ENCODE results near the gene SLC25A2.
A peak's percentile ranks its signal among the peaks of the same experiment; 100 is the strongest.
"Not testable (repeated sequence)": the region's sequence is repeated elsewhere in the genome, so short reads cannot be mapped to it uniquely, and the experiment has no call there.

Gene SLC25A2

DNA sequence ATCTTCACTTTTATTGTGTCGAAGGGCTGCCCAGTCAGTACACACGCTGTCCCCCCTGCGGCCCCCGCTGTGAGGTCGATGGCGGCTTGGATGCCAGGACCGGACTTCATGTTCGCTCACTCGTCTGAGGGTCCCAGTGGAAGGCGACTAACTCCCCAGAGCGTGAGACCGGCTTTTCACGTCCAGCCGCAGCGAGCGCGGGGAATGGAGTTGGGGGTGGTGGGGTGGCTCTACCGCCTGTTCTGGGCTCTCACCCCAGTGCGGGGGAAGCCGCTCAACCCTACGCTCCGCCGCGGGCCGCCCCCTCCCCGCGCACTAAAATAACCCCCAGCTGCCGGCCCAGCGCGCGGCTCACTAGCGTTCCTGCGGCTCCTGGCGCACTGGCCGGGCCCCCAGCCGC is at the start of gene SLC25A2:
Gene SLC25A2, minus strand, starts transcription at position 294 of the 400 bp plus-strand sequence. Its CDS starts 184 bp downstream, at position 110.
- no peak for DNase-seq

DNA sequence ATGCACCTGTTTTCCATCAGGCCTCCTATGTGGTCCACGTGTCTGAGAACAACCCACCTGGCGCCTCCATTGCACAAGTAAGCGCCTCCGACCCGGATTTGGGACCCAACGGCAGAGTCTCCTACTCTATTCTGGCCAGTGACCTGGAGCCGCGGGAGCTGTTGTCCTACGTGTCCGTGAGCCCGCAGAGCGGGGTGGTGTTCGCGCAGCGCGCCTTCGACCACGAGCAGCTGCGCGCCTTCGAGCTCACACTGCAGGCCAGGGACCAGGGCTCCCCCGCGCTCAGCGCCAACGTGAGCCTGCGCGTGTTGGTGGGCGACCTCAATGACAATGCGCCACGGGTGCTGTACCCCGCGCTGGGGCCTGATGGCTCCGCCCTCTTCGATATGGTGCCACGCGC is 47.7 kb upstream of the SLC25A2 start:
- no peak for DNase-seq

DNA sequence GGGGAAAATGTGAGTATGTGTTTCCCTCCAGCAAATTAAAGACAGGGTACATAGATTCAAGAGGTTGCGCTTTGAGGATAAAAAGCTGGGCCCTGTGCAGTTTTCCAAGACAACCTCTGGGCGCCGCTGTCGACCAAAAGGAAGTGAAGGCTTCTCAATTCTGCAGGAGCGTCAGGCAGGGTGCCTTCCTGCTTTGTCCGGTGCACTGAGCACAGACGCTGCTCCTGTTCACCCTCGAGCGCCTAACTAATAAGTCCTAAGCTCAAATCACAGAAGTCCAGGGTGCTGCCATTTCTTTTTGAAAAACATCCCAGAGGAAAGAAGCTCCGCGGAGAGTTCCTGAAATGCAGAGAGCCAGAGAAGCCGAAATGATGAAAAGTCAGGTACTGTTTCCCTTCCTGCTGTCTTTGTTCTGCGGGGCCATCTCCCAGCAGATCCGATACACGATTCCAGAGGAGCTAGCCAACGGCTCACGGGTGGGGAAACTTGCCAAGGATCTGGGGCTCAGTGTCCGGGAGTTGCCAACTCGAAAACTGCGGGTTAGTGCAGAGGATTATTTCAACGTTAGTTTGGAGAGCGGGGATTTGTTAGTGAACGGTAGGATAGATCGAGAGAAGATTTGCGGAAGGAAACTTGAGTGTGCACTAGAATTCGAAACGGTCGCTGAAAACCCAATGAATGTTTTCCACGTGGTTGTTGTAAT is 46.2 kb upstream of the SLC25A2 start, which contains the start of gene PCDHGB1:
Gene PCDHGB1, plus strand, starts transcription at position 183 of the 703 bp plus-strand sequence. Its CDS starts 162 bp downstream, at position 345.
- DNase-seq = peak; percentile 24 to 41

DNA sequence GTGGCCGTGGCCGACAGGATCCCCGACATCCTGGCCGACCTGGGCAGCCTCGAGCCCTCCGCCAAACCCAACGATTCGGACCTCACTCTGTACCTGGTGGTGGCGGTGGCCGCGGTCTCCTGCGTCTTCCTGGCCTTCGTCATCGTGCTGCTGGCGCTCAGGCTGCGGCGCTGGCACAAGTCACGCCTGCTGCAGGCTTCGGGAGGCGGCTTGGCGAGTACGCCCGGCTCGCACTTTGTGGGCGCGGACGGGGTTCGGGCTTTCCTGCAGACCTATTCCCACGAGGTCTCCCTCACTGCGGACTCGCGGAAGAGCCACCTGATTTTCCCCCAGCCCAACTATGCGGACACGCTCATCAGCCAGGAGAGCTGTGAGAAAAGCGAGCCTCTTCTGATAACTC is 42.2 kb upstream of the SLC25A2 start:
- DNase-seq = not testable (repeated sequence)

DNA sequence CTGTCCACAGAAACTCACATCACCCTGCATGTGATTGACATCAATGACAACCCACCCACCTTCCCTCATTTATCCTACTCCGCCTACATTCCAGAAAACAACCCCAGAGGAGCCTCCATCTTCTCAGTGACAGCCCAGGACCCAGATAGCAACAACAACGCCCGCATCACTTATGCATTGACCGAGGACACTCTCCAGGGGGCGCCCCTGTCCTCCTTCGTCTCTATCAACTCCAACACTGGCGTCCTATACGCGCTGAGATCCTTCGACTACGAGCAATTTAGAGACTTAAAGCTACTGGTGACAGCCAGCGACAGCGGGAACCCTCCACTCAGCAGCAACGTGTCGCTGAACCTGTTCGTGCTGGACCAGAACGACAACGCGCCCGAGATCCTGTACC is 41.5 kb upstream of the SLC25A2 start:
- no peak for DNase-seq

DNA sequence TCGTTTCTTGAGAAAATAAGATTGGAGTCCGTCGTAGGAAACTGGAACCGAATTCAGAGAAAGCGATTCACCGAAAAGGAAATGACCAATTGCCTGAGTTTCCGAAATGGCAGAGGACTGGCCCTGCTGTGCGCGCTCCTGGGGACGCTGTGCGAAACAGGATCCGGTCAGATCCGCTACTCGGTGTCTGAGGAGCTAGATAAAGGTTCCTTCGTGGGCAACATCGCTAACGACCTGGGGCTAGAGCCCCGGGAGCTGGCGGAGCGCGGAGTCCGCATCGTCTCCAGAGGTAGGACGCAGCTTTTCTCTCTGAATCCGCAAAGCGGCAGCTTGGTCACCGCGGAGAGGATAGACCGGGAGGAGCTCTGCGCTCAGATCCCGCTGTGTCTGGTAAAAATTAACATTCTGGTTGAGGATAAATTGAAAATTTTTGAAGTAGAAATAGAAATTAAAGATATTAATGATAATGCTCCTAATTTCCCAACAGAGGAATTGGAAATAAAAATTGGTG is 40.2 kb upstream of the SLC25A2 start:
- no peak for DNase-seq

DNA sequence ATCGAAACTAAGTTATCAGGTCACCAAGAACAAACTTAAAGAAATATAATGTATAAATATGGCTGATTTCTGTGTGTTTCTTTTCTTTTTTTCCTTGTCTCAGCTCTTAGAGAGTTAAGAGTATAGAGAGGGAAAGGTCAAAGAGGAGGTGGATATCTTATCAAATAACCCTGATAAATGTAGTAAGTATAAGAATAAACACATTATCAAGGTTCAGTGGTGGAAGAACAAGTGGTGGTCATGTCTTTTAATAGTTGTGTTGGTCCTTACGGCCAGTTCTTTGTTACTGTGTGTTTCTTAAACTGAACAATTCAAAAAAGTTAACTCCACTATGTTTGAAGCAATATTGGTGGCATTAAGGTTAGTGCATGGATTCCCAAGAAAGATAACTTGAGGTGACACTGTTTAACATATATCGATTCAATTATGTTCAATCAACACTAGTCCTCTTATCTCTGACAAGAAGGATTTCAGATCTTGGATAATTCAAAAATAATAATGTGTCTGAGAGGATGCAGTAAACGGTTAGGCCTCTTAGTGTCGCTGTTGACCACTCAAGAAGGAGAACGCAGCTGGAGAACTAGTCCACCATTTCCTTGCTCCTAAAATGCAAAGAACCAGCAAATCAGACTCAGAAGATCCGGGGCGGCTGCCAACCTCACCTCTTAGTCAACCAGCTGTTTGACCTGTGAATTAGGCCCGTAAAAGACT is 39.5 kb upstream of the SLC25A2 start, which contains the start of gene PCDHGA3:
Gene PCDHGA3, plus strand, starts transcription at position 588 of the 711 bp plus-strand sequence. CDS start 205 bp downstream, outside the sequence.
- no peak for DNase-seq

DNA sequence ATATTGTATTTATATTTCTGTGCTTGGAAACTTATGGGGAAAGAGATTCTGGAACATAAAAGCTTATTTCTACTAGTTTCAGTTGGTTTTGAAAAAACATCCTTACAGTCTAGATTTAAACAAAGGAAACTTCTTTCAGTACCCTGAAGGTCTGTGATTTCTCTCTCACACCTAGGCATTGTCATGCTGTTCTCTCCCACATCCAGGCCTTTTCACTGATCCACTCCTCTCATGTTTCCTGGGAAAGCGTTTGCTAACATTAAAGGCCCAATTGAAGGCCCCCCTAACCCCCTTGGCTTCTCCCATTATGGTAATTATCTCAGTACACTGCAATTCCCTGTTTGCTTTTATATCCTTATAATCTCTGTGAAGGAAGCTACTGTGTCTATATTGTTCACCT is 38.9 kb upstream of the SLC25A2 start:
- DNase-seq = no peak

DNA sequence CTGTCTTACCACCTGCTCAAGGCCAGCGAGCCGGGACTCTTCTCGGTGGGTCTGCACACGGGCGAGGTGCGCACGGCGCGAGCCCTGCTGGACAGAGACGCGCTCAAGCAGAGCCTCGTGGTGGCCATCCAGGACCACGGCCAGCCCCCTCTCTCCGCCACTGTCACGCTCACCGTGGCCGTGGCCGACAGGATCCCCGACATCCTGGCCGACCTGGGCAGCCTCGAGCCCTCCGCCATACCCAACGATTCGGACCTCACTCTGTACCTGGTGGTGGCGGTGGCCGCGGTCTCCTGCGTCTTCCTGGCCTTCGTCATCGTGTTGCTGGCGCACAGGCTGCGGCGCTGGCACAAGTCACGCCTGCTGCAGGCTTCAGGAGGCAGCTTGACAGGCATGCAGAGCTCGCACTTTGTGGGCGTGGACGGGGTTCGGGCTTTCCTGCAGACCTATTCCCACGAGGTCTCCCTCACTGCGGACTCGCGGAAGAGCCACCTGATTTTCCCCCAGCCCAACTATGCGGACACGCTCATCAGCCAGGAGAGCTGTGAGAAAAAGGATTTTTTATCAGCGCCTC is 37.0 kb upstream of the SLC25A2 start:
- not testable (repeated sequence) for DNase-seq

DNA sequence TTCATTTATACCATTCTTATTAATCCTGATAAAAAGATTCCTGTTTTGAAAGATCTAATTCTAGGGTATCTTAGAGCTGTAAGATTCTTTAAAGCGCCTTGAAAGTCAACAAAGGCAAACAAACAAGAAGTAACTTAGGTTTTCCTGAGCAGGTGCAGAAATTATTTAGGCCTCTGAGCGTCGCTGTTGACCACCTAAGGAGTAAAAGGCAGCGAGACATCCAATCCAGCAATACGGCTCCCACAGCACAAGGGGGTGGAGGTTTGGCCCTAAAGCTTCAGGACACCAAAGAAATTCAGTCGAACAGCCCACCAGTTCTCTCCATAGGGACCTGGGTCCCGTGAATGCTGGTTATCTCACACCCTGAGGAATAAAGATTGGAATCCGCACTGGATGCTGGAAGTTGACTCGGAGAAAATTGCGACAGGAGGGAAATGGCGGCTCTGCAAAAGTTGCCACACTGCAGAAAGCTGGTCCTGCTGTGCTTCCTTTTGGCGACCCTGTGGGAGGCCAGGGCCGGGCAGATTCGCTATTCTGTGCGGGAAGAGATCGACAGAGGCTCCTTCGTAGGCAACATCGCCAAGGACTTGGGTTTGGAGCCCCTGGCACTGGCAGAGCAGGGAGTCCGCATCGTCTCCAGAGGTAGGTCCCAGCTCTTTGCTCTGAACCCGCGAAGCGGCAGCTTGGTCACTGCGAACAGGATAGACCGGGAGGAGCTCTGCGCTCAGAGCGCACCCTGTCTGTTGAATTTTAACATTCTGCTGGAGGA is 34.9 kb upstream of the SLC25A2 start, which contains the start of gene PCDHGA2:
Gene PCDHGA2, plus strand, starts transcription at position 223 of the 769 bp plus-strand sequence.
- DNase-seq = no peak

DNA sequence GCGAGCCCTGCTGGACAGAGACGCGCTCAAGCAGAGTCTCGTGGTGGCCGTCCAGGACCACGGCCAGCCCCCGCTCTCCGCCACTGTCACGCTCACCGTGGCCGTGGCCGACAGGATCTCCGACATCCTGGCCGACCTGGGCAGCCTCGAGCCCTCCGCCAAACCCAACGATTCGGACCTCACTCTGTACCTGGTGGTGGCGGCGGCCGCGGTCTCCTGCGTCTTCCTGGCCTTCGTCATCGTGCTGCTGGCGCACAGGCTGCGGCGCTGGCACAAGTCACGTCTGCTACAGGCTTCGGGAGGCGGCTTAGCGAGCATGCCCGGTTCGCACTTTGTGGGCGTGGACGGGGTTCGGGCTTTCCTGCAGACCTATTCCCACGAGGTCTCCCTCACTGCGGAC is 28.7 kb upstream of the SLC25A2 start:
- DNase-seq = not testable (repeated sequence)

DNA sequence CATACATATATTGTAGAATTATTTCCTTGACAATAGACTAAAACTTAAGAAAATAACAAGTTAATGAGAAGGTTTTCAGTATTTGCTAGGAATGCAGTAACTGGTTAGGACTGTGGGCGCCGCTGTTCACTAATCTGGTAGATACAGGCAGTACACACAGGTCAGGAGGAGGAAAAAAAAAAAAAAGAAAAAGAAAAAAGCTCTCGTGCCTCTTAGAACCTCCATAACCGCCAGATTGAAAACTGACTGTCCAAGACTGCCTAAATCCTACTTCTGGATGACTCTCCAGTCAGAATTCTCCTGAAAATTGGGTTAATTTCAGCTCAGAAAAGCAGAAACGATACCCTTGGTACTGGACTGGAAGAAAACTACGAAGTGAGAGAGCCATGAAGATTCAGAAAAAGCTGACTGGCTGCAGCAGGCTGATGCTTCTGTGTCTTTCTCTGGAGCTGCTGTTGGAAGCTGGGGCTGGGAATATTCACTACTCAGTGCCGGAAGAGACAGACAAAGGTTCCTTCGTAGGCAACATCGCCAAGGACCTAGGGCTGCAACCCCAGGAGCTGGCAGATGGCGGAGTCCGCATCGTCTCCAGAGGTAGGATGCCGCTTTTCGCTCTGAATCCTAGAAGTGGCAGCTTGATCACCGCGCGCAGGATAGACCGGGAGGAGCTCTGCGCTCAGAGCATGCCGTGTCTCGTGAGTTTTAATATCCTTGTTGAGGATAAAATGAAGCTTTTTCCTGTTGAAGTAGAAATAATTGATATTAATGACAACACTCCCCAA is 26.6 kb upstream of the SLC25A2 start, which contains the start of gene PCDHGA1:
Gene PCDHGA1, plus strand, starts transcription at position 216 of the 782 bp plus-strand sequence.
- DNase-seq = no peak

DNA sequence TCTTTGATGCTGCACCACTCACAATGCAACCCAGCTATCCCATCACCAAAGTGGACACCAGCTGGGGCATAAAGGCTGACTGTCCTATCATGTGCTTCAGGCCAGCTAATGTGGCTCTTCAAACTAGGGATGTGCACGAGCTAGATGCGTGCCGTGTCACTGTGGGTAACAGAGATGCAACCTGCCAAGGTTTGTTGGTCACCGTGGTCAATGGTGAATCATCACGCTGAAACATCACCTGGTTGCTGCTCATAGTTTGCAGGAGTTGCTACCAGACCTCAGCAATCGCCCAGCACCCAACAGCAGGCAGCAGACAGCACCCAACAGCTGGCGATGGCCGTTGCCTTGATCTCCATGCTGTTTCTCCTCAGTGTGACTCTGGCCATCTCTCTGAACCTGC is 24.4 kb upstream of the SLC25A2 start:
- DNase-seq = no peak

DNA sequence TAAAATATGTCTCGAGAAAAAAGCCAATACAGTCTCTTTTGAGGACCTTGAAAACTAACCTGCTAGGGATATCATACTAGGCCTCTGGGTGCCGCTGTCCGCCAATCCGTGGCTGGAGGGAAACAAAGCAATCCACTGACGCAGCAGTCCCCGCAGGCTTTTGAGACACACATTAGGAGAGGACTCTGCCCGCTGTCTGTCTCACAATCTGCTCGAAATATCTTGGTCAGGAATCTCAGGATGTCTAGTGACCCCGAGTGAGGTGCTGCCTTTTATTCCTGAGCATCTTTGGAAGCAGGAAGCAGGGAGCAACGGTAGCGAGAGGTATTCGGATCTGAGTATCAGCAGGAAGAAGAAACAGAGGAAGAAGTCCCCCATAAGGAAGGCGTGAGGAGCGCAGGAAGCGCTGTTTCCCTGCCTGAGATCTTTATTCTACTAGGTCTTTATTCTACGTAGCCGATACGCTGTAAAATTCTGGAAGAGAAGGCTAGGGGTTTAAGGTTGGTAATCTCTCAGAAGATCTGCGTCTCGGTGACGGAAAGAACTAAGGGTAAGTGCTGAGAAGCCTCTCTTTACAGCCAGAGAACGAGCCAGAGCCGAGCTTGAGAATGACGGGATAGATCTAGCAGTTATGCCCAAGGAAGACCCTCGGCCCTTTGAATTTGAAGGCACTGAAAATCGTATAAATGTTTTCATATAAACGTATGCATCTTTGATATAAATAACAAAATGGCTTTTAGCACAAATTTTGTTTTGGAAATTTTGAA is 22.4 kb upstream of the SLC25A2 start:
- DNase-seq = peak; percentile 67 to 69

DNA sequence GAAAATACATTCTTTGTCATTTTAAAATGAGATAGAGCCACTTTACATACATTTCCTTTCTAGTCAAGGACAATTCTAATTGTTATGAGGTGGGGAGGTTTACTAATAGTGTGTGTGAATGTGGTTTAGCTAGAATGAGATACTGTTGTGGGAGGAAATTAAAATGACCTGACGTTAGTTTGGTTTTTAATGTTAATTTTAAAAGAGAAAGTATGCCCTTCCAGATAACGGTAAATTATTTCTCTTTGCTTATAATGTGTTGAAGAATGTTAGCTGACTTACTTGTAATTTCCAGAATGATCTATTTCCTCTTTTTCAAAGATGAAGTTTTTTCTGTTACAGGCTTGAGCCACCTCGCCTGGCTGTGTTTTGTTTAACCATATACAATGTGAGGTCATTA is 18.4 kb upstream of the SLC25A2 start:
- DNase-seq = no peak

DNA sequence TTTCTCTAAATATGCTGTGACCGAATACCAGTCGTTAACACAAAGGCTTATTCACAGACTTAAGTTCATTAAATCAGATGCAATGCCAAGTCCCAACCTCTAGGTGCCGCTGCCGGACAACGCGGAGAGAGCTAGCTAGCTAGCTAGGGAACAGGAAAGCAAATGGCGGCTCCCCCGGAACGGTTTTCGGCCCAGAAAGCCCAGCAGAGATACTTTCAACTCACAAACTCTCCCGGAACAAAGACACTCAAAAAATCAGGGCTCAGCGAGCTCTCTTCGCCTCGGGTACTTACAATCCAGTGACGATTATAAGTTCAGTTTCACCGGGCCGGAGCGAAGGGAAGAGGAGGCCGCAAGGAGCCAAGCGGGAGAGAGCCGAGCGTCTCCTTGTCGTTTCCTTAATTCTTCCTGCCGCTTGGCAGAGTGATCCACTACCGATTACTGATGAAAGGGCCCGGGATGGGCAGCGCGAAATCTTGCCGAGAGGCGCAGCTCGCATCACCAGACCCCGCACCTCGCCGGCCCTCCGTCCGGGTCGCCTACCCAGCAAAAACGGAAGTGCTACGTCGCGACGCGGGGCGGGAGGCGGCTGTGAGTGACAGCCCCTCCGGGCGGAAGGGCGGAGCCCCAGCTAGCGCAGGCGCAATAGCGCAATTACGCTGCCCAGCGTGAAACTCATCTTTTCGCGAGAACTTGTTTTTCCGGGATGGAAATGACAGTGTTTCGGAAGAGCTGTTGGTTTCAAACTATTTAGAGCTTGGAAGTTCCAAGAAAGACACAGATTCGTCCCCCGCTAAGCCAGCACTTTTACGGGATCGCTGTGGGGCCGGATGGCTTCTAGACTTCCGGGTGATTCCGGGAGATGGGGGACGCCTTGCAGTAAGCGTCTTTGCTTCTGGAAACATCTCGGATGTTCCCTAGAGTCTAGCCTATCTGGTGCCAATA is 16.6 kb upstream of the SLC25A2 start, which contains the start of gene TAF7:
Gene TAF7, minus strand, starts transcription at position 560 of the 945 bp plus-strand sequence. CDS start 740 bp downstream, outside the sequence.
- DNase-seq = peak; percentile 91 to 92

DNA sequence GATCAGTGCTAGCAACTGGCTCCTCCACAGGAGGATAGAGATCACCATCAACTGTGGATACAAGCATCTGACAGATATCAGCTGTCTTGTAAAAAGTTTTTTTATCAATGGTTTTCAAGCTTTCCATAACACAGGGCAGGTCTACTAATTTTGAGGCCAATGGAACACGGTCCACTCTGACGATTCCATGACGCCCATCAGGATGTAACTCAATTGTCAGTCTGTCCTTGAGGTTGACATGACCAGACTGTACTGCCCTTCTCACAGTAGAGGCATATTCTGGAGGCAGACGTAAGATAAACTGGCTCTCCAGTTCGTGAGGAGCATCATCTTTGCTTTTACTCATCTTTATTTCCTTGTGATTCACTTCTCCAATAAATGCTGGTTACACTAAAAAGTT is 15.8 kb upstream of the SLC25A2 start:
- no peak for DNase-seq

DNA sequence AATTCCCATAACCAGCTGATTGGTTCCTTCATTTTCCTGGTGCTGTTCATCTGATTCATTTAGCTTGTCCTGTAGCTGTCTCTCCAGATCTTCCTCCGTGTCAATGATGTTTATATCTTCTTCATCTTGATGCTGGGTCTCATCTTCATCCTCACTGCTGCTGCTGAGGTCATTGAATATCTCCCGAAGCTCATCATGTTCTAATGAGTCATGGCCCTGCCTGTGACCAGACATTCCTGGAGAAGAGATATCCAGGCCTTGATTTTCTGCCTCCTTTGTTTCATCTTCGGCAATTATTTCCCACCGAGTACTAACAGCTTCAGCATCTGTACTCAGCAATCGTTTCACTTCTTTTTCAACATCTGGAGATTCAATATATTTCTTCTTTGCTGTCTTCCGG is 15.4 kb upstream of the SLC25A2 start:
- DNase-seq = no peak

DNA sequence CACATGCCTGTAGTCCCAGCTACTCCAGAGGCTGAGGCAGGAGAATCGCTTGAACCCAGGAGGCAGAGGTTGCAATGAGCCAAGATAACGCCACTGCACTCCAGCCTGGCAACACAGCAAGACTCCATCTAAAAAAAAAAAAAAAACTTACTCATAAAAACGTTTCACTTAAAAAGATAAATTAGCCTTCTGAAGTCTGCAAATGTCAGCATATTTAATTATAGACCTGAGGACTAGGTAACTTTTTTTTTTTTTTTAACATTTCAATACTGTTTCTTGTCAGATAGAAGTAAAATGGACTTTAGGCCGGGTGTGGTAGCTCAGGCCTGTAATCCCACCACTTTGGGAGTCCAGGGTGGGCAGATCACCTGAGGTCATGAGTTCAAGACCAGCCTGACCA is 13.1 kb upstream of the SLC25A2 start:
- not testable (repeated sequence) for DNase-seq

DNA sequence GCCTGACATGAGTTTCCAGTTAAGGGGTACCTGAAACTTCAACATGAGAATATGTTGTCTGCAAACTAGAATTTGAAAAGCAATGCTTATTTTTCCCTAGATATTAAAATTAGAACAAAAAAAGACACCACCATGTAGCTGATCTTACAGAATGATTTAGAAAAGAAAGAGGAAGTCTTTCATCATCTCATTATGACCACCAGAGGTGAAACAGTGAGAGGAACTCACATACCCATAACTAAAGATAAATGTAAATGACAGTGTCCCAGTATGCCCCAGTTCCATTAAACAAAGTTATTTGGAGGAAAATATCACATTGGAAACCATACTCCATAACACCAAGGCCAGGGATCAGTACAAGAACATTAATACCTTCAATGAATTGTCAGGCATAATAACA is 9.9 kb upstream of the SLC25A2 start:
- DNase-seq = no peak

Data from activated CD4-positive, alpha-beta T cell treated with anti-CD3 and anti-CD28 coated beads, Interleukin-2, amount 50 U/mL, for 48 hours (primary cell).